ENCODE data around the gene ASB15.

DNA sequence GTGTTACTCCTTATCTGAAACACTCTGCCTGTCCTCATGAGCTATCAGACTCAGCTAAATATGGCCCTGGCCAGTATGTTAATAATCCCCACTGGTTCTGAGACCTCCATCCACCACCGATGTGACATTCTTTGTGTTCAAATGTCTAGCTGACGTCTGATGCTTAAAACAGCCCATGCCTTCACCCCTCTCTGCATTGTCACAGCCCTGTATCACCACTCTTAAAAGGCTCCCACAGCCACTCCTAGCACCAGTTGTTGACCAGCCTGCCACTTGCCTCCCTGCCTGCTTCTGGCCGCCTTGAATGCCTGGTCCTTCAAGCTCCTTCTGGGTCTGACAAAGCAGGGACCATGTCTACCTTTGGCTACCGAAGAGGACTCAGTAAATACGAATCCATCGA lies 54.0 kb downstream of the ASB15 start, which contains the start of gene LMOD2:
- TF ChIP-seq, protein P1, sequence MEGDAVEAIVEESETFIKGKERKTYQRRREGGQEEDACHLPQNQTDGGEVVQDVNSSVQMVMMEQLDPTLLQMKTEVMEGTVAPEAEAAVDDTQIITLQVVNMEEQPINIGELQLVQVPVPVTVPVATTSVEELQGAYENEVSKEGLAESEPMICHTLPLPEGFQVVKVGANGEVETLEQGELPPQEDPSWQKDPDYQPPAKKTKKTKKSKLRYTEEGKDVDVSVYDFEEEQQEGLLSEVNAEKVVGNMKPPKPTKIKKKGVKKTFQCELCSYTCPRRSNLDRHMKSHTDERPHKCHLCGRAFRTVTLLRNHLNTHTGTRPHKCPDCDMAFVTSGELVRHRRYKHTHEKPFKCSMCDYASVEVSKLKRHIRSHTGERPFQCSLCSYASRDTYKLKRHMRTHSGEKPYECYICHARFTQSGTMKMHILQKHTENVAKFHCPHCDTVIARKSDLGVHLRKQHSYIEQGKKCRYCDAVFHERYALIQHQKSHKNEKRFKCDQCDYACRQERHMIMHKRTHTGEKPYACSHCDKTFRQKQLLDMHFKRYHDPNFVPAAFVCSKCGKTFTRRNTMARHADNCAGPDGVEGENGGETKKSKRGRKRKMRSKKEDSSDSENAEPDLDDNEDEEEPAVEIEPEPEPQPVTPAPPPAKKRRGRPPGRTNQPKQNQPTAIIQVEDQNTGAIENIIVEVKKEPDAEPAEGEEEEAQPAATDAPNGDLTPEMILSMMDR (IDR thresholded peaks at IDR 0.05; ENCODE audit: low read depth, low read length), result no peak
- no peak for TF ChIP-seq POLR2A (IDR thresholded peaks at IDR 0.05; ENCODE audit: extremely low read depth, insufficient read length)
- TF ChIP-seq MYC (IDR thresholded peaks at IDR 0.05; ENCODE audit: low read depth, low read length), result no peak

Data from NB4 (cell line).